ENCODE results near the gene IL24. TPM values are rescaled to one million over a fixed set of nuclear protein-coding genes. Genes with fewer than 3 reads are reported as not detected.

The IL24 gene
- total RNA-seq, 1 donor: 0.86 TPM

DNA sequence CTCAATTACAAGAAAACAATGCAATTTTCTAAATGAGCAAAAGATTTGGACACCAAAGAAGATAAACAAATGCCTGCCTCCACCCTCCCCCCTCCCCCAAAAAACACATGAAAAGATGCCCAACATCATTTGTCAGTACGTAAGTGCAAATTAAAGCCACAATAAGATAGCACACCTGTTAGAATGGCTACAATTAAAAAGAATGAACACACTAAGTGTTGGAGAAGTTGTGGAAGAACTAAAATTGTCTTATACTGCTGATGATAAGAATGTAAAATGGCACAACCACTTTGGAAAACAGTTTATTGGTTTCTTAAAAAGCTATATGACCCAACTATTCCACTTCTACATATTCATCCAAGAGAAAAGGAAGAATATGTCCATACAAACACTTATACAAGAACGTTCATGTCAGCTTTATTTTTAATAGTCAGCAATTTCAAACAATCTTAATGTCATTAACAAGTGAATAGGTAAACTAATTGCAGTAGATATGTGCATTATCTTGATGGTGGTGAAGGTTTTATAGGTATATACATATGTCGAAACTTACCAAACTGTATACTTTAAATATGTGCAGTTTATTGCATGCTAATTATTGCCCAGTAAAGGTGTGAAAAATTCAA lies 21.4 kb upstream of the IL24 start:
- H3K4me3 ChIP-seq (ENCODE audit: low read depth, low read length): no peak overlapping the region
- no peak for TF ChIP-seq CTCF (IDR thresholded peaks at IDR 0.05; ENCODE audit: insufficient read depth, low read depth, low read length)
- no peak for DNase-seq (ENCODE audit: low read depth)

DNA sequence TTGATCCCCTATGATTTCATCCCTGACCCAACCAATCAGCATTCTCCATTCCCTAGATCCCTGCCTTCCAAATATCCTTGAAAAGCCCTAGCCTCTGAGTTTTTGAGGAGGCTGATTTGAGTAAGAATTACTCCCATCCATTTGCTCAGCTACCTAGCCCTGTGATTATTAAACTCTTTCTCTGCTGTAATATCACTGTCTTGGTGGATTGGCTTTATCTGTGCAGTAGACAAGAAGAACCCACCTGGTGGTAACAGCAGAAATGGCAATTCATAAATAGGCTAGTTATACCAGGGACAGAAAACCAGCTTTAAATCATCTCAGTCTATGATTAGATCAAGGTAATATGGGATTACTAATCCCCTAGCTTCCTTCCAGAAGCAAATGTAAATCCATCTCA lies 18.8 kb upstream of the IL24 start:
- no peak for TF ChIP-seq CTCF (IDR thresholded peaks at IDR 0.05; ENCODE audit: insufficient read depth, low read depth, low read length)
- H3K4me3 ChIP-seq (ENCODE audit: low read depth, low read length): no peak overlapping the region
- DNase-seq (ENCODE audit: low read depth): no peak

GRCh38 chr1:206880314-206880713 lies 16.9 kb upstream of the IL24 start:
- H3K4me3 ChIP-seq (ENCODE audit: low read depth, low read length): no peak overlapping the region
- TF ChIP-seq CTCF (IDR thresholded peaks at IDR 0.05; ENCODE audit: insufficient read depth, low read depth, low read length): no peak
- DNase-seq (ENCODE audit: low read depth): no peak

GRCh38 chr1:206882555-206882954 lies 14.7 kb upstream of the IL24 start:
- no peak overlapping the region for H3K4me3 ChIP-seq (ENCODE audit: low read depth, low read length)
- DNase-seq (ENCODE audit: low read depth): no peak
- TF ChIP-seq CTCF (IDR thresholded peaks at IDR 0.05; ENCODE audit: insufficient read depth, low read depth, low read length): peak; percentile 23

GRCh38 chr1:206883160-206883559 lies 14.1 kb upstream of the IL24 start:
- TF ChIP-seq CTCF (IDR thresholded peaks at IDR 0.05; ENCODE audit: insufficient read depth, low read depth, low read length): no peak
- DNase-seq (ENCODE audit: low read depth): peak; percentile 59
- H3K4me3 ChIP-seq (ENCODE audit: low read depth, low read length): no peak overlapping the region

- no peak for DNase-seq (ENCODE audit: low read depth)
- no peak overlapping the region for H3K4me3 ChIP-seq (ENCODE audit: low read depth, low read length)
- TF ChIP-seq CTCF (IDR thresholded peaks at IDR 0.05; ENCODE audit: insufficient read depth, low read depth, low read length): no peak
Observed at GRCh38 chr1:206883876-206884275, 13.4 kb upstream of the IL24 start.

Measured in fibroblast of villous mesenchyme (primary cell).